HEK293 (cell line): ENCODE data around the gene ZFY.

ENCODE experiments used
- CTCF ChIA-PET: fragments of 350-600 bp; formaldehyde crosslinking; extraction: SDS; loops from one replicate; lab custom pipeline; 2021; ENCODE audit warnings: antibody characterized with exemption; lab: Yijun Ruan, JAX
- POLR2A ChIA-PET: fragments of 300-600 bp; formaldehyde crosslinking; extraction: SDS; loops from one replicate; lab custom pipeline; 2020; ENCODE audit warnings: antibody characterized with exemption, inconsistent platforms; lab: Yijun Ruan, JAX
- H3K27ac ChIP-seq: fragments of 200-500 bp; sonication (Bioruptor generic); 2 replicates; pipeline ENCODE4 v1.5.1; 2014; ENCODE audit warnings: low read depth, low read length, control low read depth, inconsistent platforms; ENCODE audit errors: extremely low read depth
- H3K36me3 ChIP-seq, 2 experiments: fragments of 200-500 bp in 1 of 2; sonication (Bioruptor generic) in 1 of 2; 1 replicate in 1 of 2; 2 replicates in 1 of 2; pipeline ENCODE4 v1.5.1; 2014 to 2017; ENCODE audit warnings: inconsistent platforms in 2 of 2, low read length in 2 of 2; ENCODE audit not compliant: control insufficient read depth in 2 of 2, insufficient read depth in 1 of 2
- H3K4me1 ChIP-seq: fragments of 200-500 bp; sonication (Bioruptor generic); 2 replicates; pipeline ENCODE4 v1.5.1; 2014; ENCODE audit warnings: mild to moderate bottlenecking, low read length, inconsistent platforms; ENCODE audit not compliant: control insufficient read depth, insufficient read depth
- H3K4me3 ChIP-seq: 2 replicates; pipeline ENCODE4 v1.5.1; 2011; ENCODE audit warnings: low read depth, mild to moderate bottlenecking, control low read depth, low read length, moderate library complexity
- H3K9me3 ChIP-seq: fragments of 200-500 bp; sonication (Bioruptor generic); 2 replicates; pipeline ENCODE4 v1.5.1; 2014; ENCODE audit warnings: low read depth, low read length, inconsistent platforms; ENCODE audit not compliant: control insufficient read depth, insufficient read depth
- EGR2 ChIP-seq: fragments of 450-650 bp; formaldehyde crosslinking; IDR thresholded peaks from 2 replicates; pipeline ENCODE4 v1.5.1; 2016; ENCODE audit warnings: low read depth, missing biosample characterization, missing genetic modification characterization
- ELK4 ChIP-seq: IDR thresholded peaks from 2 replicates; pipeline ENCODE4 v1.6.1; 2011; ENCODE audit warnings: mild to moderate bottlenecking, low read depth, low read length, borderline replicate concordance
- GLI2 ChIP-seq: fragments of 450-650 bp; formaldehyde crosslinking; IDR thresholded peaks from 2 replicates; pipeline ENCODE4; 2017; ENCODE audit warnings: missing biosample characterization, missing genetic modification characterization, low read depth, borderline replicate concordance
- GLIS2 ChIP-seq: fragments of 450-650 bp; formaldehyde crosslinking; IDR thresholded peaks from 2 replicates; pipeline ENCODE4 v1.5.1; 2016; ENCODE audit warnings: missing biosample characterization, missing genetic modification characterization
- OSR2 ChIP-seq: fragments of 450-650 bp; formaldehyde crosslinking; IDR thresholded peaks from 2 replicates; pipeline ENCODE4 v1.5.1; 2016; ENCODE audit warnings: missing biosample characterization, missing genetic modification characterization
- REPIN1 ChIP-seq: fragments of 450-650 bp; formaldehyde crosslinking; IDR thresholded peaks from 2 replicates; pipeline ENCODE4 v1.5.1; 2017; ENCODE audit warnings: missing biosample characterization, missing genetic modification characterization, low read depth
- ZBTB11 ChIP-seq: fragments of 450-650 bp; formaldehyde crosslinking; conservative IDR thresholded peaks from 2 replicates; pipeline ENCODE4 v1.5.1; 2016; ENCODE audit warnings: low read depth, missing biosample characterization, missing genetic modification characterization
- ZFP3 ChIP-seq: fragments of 450-650 bp; formaldehyde crosslinking; IDR thresholded peaks from 2 replicates; pipeline ENCODE4 v1.5.1; 2016; ENCODE audit warnings: low read depth, missing biosample characterization, missing genetic modification characterization
- ZFP37 ChIP-seq: fragments of 450-650 bp; formaldehyde crosslinking; IDR thresholded peaks from 2 replicates; pipeline ENCODE4 v1.5.1; 2016; ENCODE audit warnings: missing biosample characterization, missing genetic modification characterization
- ZFP69B ChIP-seq: fragments of 450-650 bp; formaldehyde crosslinking; IDR thresholded peaks from 2 replicates; pipeline ENCODE4 v1.5.1; 2016; ENCODE audit warnings: missing biosample characterization, missing genetic modification characterization
- ZNF121 ChIP-seq: fragments of 450-650 bp; formaldehyde crosslinking; IDR thresholded peaks from 2 replicates; pipeline ENCODE4 v1.5.1; 2016; ENCODE audit warnings: missing biosample characterization, missing genetic modification characterization
- ZNF292 ChIP-seq: fragments of 450-650 bp; formaldehyde crosslinking; IDR thresholded peaks from 2 replicates; pipeline ENCODE4 v1.5.1; 2016; ENCODE audit warnings: low read depth, missing biosample characterization, missing genetic modification characterization, borderline replicate concordance
- ZNF350 ChIP-seq: fragments of 450-650 bp; formaldehyde crosslinking; IDR thresholded peaks from 2 replicates; pipeline ENCODE4 v1.5.0; 2017; ENCODE audit warnings: missing biosample characterization, mild to moderate bottlenecking, missing genetic modification characterization
- ZNF423 ChIP-seq: fragments of 450-650 bp; formaldehyde crosslinking; IDR thresholded peaks from 2 replicates; pipeline ENCODE4 v1.5.1; 2016; ENCODE audit warnings: missing biosample characterization, missing genetic modification characterization
- ZNF658 ChIP-seq: fragments of 450-650 bp; formaldehyde crosslinking; IDR thresholded peaks from 2 replicates; pipeline ENCODE4; 2016; ENCODE audit warnings: missing biosample characterization, missing genetic modification characterization
- ZNF701 ChIP-seq: fragments of 450-650 bp; formaldehyde crosslinking; IDR thresholded peaks from 2 replicates; pipeline ENCODE4 v1.5.1; 2016; ENCODE audit warnings: missing biosample characterization, missing genetic modification characterization
- ZNF768 ChIP-seq: fragments of 450-650 bp; formaldehyde crosslinking; IDR thresholded peaks from 2 replicates; pipeline ENCODE4 v1.5.1; 2018; ENCODE audit warnings: missing biosample characterization, mild to moderate bottlenecking, missing genetic modification characterization

Gene ZFY

GRCh38 chrY:2934078-2934477 is 1.1 kb upstream of the ZFY start:
- Histone ChIP-seq H3K4me1 (no peaks in the 10 kb centered on the region), H3K27ac (no peak overlapping the region), H3K9me3 (no peaks in the 10 kb centered on the region), H3K36me3 (no peaks in the 10 kb centered on the region), H3K4me3 (no peak overlapping the region)
- ChIA-PET CTCF (no interaction called here), POLR2A (no interaction called here)
- TF ChIP-seq ZNF121 (tag by site-specific recombination) = no peak
- TF ChIP-seq ZNF423 (tag by site-specific recombination) = no peak
- no peak for TF ChIP-seq ZNF658 (tag by site-specific recombination)
- no peak for TF ChIP-seq EGR2 (tag by site-specific recombination)
- no peak for TF ChIP-seq ZNF768 (tag by site-specific recombination)
- no peak for TF ChIP-seq GLIS2
- TF ChIP-seq ZFP69B = no peak
- TF ChIP-seq ZFP37 (tag by site-specific recombination) = no peak

GRCh38 chrY:2935716-2936435 is 695 bp downstream of the ZFY start:
- H3K9me3 ChIP-seq = no peaks in the 10 kb centered on the region
- POLR2A ChIA-PET = no interaction called here
- no peak overlapping the region for H3K27ac ChIP-seq
- no peak overlapping the region for H3K4me3 ChIP-seq
- TF ChIP-seq GLI2 (tag by site-specific recombination) = no peak
- no peak for TF ChIP-seq ZFP3 (tag by site-specific recombination)
- no peak for TF ChIP-seq REPIN1 (tag by site-specific recombination)
- no peak for TF ChIP-seq ZBTB11 (tag by site-specific recombination)
- no peak for TF ChIP-seq ELK4
- no peak for TF ChIP-seq ZNF350
- TF ChIP-seq OSR2 (tag by site-specific recombination) = no peak
- no peak for TF ChIP-seq ZNF292 (tag by site-specific recombination)
- no peaks in the 10 kb centered on the region for H3K36me3 ChIP-seq
- no peaks in the 10 kb centered on the region for H3K4me1 ChIP-seq
- CTCF ChIA-PET = no interaction called here

GRCh38 chrY:2936436-2936750 is 1.2 kb downstream of the ZFY start:
- CTCF ChIA-PET = no interaction called here
- Histone ChIP-seq H3K4me1 (no peaks in the 10 kb centered on the region), H3K4me3 (no peak overlapping the region), H3K9me3 (no peaks in the 10 kb centered on the region), H3K36me3 (no peaks in the 10 kb centered on the region), H3K27ac (no peak overlapping the region)
- POLR2A ChIA-PET = no interaction called here
- TF ChIP-seq ZNF701 = no peak
